NCI-H1092 treated with DMSO at 0.1 percent for 48 hours (cell line): ENCODE data around the gene ITIH3.
A peak's percentile ranks its signal among the peaks of the same experiment; 100 is the strongest.
"Not testable (repeated sequence)": the region's sequence is repeated elsewhere in the genome, so short reads cannot be mapped to it uniquely, and the experiment has no call there.

Source experiments
- DNase-seq: peaks from one replicate; lab custom pipeline; 2025; lab: John Stamatoyannopoulos, UW

ITIH3 gene

GRCh38 chr3:52794612-52795099, at the start of gene ITIH3:
ITIH3 (plus strand) TSS chr3:52794796; CDS start chr3:52794804, 8 bp downstream.
- no peak for DNase-seq

GRCh38 chr3:52752045-52752660, 42.4 kb upstream of the ITIH3 start:
- DNase-seq = no peak

GRCh38 chr3:52754373-52754772, 40.2 kb upstream of the ITIH3 start:
- DNase-seq = no peak

- no peak for DNase-seq
Observed at GRCh38 chr3:52756141-52756540, 38.5 kb upstream of the ITIH3 start.

GRCh38 chr3:52763466-52763865, 31.1 kb upstream of the ITIH3 start:
- no peak for DNase-seq

GRCh38 chr3:52769786-52770455, 24.7 kb upstream of the ITIH3 start:
- no peak for DNase-seq

- DNase-seq = peak; percentile 86
Observed at GRCh38 chr3:52770496-52771333, 23.9 kb upstream of the ITIH3 start, which contains the start of gene NEK4. NEK4 (minus strand) TSS chr3:52770940; CDS start chr3:52770746, 194 bp downstream.

- no peak for DNase-seq
Observed at GRCh38 chr3:52771334-52771681, 23.3 kb upstream of the ITIH3 start.

GRCh38 chr3:52771702-52772101, 22.9 kb upstream of the ITIH3 start:
- no peak for DNase-seq

- DNase-seq = no peak
Observed at GRCh38 chr3:52773361-52774065, 21.1 kb upstream of the ITIH3 start.

GRCh38 chr3:52774066-52774713, 20.4 kb upstream of the ITIH3 start:
- no peak for DNase-seq

GRCh38 chr3:52774901-52775864, 19.4 kb upstream of the ITIH3 start:
- DNase-seq = peak; percentile 47

GRCh38 chr3:52775877-52776276, 18.7 kb upstream of the ITIH3 start:
- DNase-seq = no peak

GRCh38 chr3:52776486-52776885, 18.1 kb upstream of the ITIH3 start:
- not testable (repeated sequence) for DNase-seq

GRCh38 chr3:52777127-52777958, 17.3 kb upstream of the ITIH3 start, which contains the start of gene ITIH1:
ITIH1 (plus strand) TSS chr3:52777599; CDS start chr3:52777616, 17 bp downstream.
- DNase-seq = no peak

- no peak for DNase-seq
Observed at GRCh38 chr3:52777959-52778805, 16.4 kb upstream of the ITIH3 start.

GRCh38 chr3:52779011-52779836, 15.4 kb upstream of the ITIH3 start:
- DNase-seq = no peak
